OCI-LY1 (cell line): Measurements from ENCODE around the gene CFAP61.

ENCODE experiments used
- H2AFZ ChIP-seq: fragments of 200-600 bp; sonication (generic), shearing (Covaris generic); 2 replicates; pipeline ENCODE4 v1.6.0; 2014; ENCODE audit warnings: antibody characterized with exemption, mild to moderate bottlenecking, low read length
- H3F3A ChIP-seq: fragments of 200-600 bp; sonication (generic), shearing (Covaris generic); 2 replicates; pipeline ENCODE4 v1.6.0; 2014; ENCODE audit warnings: mild to moderate bottlenecking, antibody characterized with exemption, low read length, moderate library complexity; ENCODE audit not compliant: insufficient read depth
- H3K27ac ChIP-seq: fragments of 200-600 bp; sonication (generic); 2 replicates; pipeline ENCODE4 v1.5.1; 2014; ENCODE audit warnings: low read length, mixed run types, mild to moderate bottlenecking, low read depth; ENCODE audit not compliant: poor library complexity, severe bottlenecking
- H3K27me3 ChIP-seq: fragments of 200-600 bp; sonication (generic); 2 replicates; pipeline ENCODE4 v1.6.0; 2014; ENCODE audit warnings: antibody characterized with exemption, mild to moderate bottlenecking, low read length, moderate library complexity; ENCODE audit not compliant: insufficient read depth
- H3K36me3 ChIP-seq: fragments of 200-600 bp; sonication (generic); 2 replicates; pipeline ENCODE4 v1.6.1; 2014; ENCODE audit warnings: mild to moderate bottlenecking, antibody characterized with exemption, low read length, moderate library complexity, mixed read lengths; ENCODE audit not compliant: insufficient read depth
- H3K4me1 ChIP-seq: fragments of 200-600 bp; sonication (generic); 2 replicates; pipeline ENCODE4 v1.5.1; 2014; ENCODE audit warnings: mild to moderate bottlenecking, low read length, moderate library complexity; ENCODE audit not compliant: insufficient read depth, severe bottlenecking
- H3K4me2 ChIP-seq: fragments of 200-600 bp; sonication (generic), shearing (Covaris generic); 2 replicates; pipeline ENCODE4 v1.6.1; 2014; ENCODE audit warnings: low read length
- H3K4me3 ChIP-seq: fragments of 200-600 bp; sonication (generic); 2 replicates; pipeline ENCODE4 v1.5.1; 2014; ENCODE audit warnings: low read length, low read depth, mild to moderate bottlenecking, mixed read lengths; ENCODE audit not compliant: poor library complexity, severe bottlenecking
- H3K79me2 ChIP-seq: fragments of 200-600 bp; shearing (Covaris generic); 2 replicates; pipeline ENCODE4 v1.6.1; 2016; ENCODE audit warnings: mixed run types, low read length, mixed read lengths; ENCODE audit not compliant: insufficient read depth
- H3K9ac ChIP-seq: fragments of 200-600 bp; sonication (generic), shearing (Covaris generic); 2 replicates; pipeline ENCODE4 v1.6.1; 2014; ENCODE audit warnings: mild to moderate bottlenecking, low read length, mixed read lengths
- H3K9me2 ChIP-seq: fragments of 200-600 bp; sonication (generic), shearing (Covaris generic); 2 replicates; pipeline ENCODE4 v1.6.1; 2014; ENCODE audit warnings: low read depth, mild to moderate bottlenecking, low read length, mixed read lengths
- H3K9me3 ChIP-seq: fragments of 200-600 bp; shearing (Covaris generic); 2 replicates; pipeline ENCODE4 v1.6.1; 2014; ENCODE audit warnings: low read length, mixed read lengths
- H4K20me1 ChIP-seq: fragments of 200-600 bp; sonication (generic), shearing (Covaris generic); 2 replicates; pipeline ENCODE4 v1.6.0; 2016; ENCODE audit warnings: mild to moderate bottlenecking, low read length; ENCODE audit not compliant: insufficient read depth
- CTCF ChIP-seq: fragments of 200-600 bp; sonication (generic), shearing (Covaris generic); IDR thresholded peaks from 2 replicates; pipeline ENCODE4 v1.5.1; 2017; ENCODE audit warnings: mild to moderate bottlenecking, antibody characterized with exemption, low read length, moderate library complexity, mixed read lengths
- EZH2 ChIP-seq: fragments of 200-600 bp; sonication (generic), shearing (Covaris generic); IDR thresholded peaks from 2 replicates; pipeline ENCODE4 v1.8.0; 2017; ENCODE audit warnings: borderline replicate concordance, mixed run types, mild to moderate bottlenecking, antibody characterized with exemption, low read length, moderate library complexity, mixed read lengths

The CFAP61 gene

GRCh38 chr20:20393207-20394120 lies 341.1 kb downstream of the CFAP61 start:
- Histone ChIP-seq H3K27ac (no peak overlapping the region), H4K20me1 (no peaks in the 10 kb centered on the region), H3K79me2 (no peaks in the 10 kb centered on the region), H3K9ac (no peak overlapping the region), H3K36me3 (no peaks in the 10 kb centered on the region), H3K9me3 (no peaks in the 10 kb centered on the region), H3K4me1 (no peaks in the 10 kb centered on the region), H3K4me3 (no peak overlapping the region), H3K4me2 (no peak overlapping the region), H3F3A (no peaks in the 10 kb centered on the region), H2AFZ (no peak overlapping the region), H3K27me3 (no peaks in the 10 kb centered on the region), H3K9me2 (no peaks in the 10 kb centered on the region)
- TF ChIP-seq EZH2 (no peak), CTCF (no peak)

DNA sequence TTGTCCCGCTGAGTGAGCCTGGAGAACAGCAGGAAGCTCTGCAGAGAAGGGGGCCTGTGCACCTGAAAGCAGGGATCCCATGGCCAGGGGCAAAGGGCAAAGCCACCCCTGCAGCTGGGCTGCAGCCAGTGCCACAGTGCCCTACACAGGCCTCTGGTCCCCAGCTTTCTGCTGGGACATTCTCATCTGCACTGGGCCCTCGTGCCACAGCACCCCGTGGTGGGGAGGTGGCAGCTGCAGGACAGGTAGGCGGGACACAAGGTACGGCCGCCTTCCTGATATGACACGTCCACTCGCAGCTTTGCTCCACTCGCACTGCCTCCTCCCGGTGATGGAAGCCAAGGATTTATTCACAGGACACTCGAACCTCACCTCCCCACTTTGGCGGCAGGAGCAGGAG lies 342.8 kb downstream of the CFAP61 start:
- Histone ChIP-seq H2AFZ (no peak overlapping the region), H3K4me3 (no peak overlapping the region), H3K9me3 (no peaks in the 10 kb centered on the region), H3K79me2 (no peaks in the 10 kb centered on the region), H3K27me3 (no peaks in the 10 kb centered on the region), H3K4me2 (no peak overlapping the region), H3F3A (no peaks in the 10 kb centered on the region), H4K20me1 (no peaks in the 10 kb centered on the region), H3K36me3 (no peaks in the 10 kb centered on the region), H3K9me2 (no peaks in the 10 kb centered on the region), H3K4me1 (no peaks in the 10 kb centered on the region), H3K27ac (no peak overlapping the region), H3K9ac (no peak overlapping the region)
- TF ChIP-seq CTCF (no peak), EZH2 (no peak)

GRCh38 chr20:20395903-20396568 lies 343.7 kb downstream of the CFAP61 start:
- H3K9me3 ChIP-seq, result no peaks in the 10 kb centered on the region
- H3K4me1 ChIP-seq, result no peaks in the 10 kb centered on the region
- TF ChIP-seq CTCF, result no peak
- TF ChIP-seq EZH2, result no peak
- H3F3A ChIP-seq, result no peaks in the 10 kb centered on the region
- no peak overlapping the region for H3K4me2 ChIP-seq
- no peak overlapping the region for H3K4me3 ChIP-seq
- no peak overlapping the region for H3K27ac ChIP-seq
- H4K20me1 ChIP-seq, result no peaks in the 10 kb centered on the region
- no peak overlapping the region for H3K9ac ChIP-seq
- no peaks in the 10 kb centered on the region for H3K79me2 ChIP-seq
- no peak overlapping the region for H2AFZ ChIP-seq
- H3K36me3 ChIP-seq, result no peaks in the 10 kb centered on the region
- no peaks in the 10 kb centered on the region for H3K9me2 ChIP-seq
- H3K27me3 ChIP-seq, result no peaks in the 10 kb centered on the region
